ENCODE results near the gene ZKSCAN1. TPM values are rescaled to one million over a fixed set of nuclear protein-coding genes. Genes with fewer than 3 reads are reported as not detected.

Gene ZKSCAN1
- 31.2 and 34.4 TPM in 2 replicates for total RNA-seq

GRCh38 chr7:100015232-100016214 is at the start of gene ZKSCAN1:
Gene ZKSCAN1, plus strand, starts transcription at chr7:100015596. Its CDS starts 7,911 bp downstream, at chr7:100023507.

GRCh38 chr7:99975782-99976521 is 39.4 kb upstream of the ZKSCAN1 start, which contains the start of gene AZGP1:
Gene AZGP1, minus strand, starts transcription at chr7:99976031. Its CDS starts 11 bp downstream, at chr7:99976020.

GRCh38 chr7:100049441-100050291 is 34.3 kb downstream of the ZKSCAN1 start, which contains the start of gene ZSCAN21:
Gene ZSCAN21, plus strand, starts transcription at chr7:100049774. Its CDS starts 7,233 bp downstream, at chr7:100057007.

GRCh38 chr7:100081535-100082102 is 66.2 kb downstream of the ZKSCAN1 start, which contains the start of gene ZNF3:
Gene ZNF3, minus strand, starts transcription at chr7:100081723. Its CDS starts 4,366 bp downstream, at chr7:100077357.

GRCh38 chr7:100088621-100089457 is 73.4 kb downstream of the ZKSCAN1 start, which contains the start of gene COPS6:
Gene COPS6, plus strand, starts transcription at chr7:100088969. Its CDS starts 22 bp downstream, at chr7:100088991.

Other genes starting within 250 kb of the ZKSCAN1 start
- not detected in 2 replicates for gene CYP3A4, start 231.4 kb upstream of the ZKSCAN1 start, total RNA-seq
- not detected in 2 replicates for gene CYP3A43, start 187.6 kb upstream of the ZKSCAN1 start, total RNA-seq
- gene OR2AE1, start 138.6 kb upstream of the ZKSCAN1 start, total RNA-seq: 0.25 TPM in 1 of 2 replicates, not detected in the other
- gene TRIM4, start 96.1 kb upstream of the ZKSCAN1 start, total RNA-seq: 32.7 and 33.8 TPM in 2 replicates
- not detected in 2 replicates for gene GJC3, start 86.0 kb upstream of the ZKSCAN1 start, total RNA-seq
- 1.3 and 2.1 TPM in 2 replicates for gene AZGP1, start 39.6 kb upstream of the ZKSCAN1 start, total RNA-seq
- gene ZSCAN21, start 34.2 kb downstream of the ZKSCAN1 start, total RNA-seq: 8.4 and 9.9 TPM in 2 replicates
- 9.7 and 14.7 TPM in 2 replicates for gene ZNF3, start 66.1 kb downstream of the ZKSCAN1 start, total RNA-seq
- 38.5 and 41.9 TPM in 2 replicates for gene COPS6, start 73.4 kb downstream of the ZKSCAN1 start, total RNA-seq
- gene MCM7, start 85.8 kb downstream of the ZKSCAN1 start, total RNA-seq: 11.0 and 17.1 TPM in 2 replicates
- 17.2 and 18.4 TPM in 2 replicates for gene AP4M1, start 86.0 kb downstream of the ZKSCAN1 start, total RNA-seq
- gene TAF6, start 103.8 kb downstream of the ZKSCAN1 start, total RNA-seq: 29.0 and 44.7 TPM in 2 replicates
- gene CNPY4, start 104.0 kb downstream of the ZKSCAN1 start, total RNA-seq: 15.3 and 16.2 TPM in 2 replicates
- 4.6 and 5.7 TPM in 2 replicates for gene MBLAC1, start 111.4 kb downstream of the ZKSCAN1 start, total RNA-seq
- gene LAMTOR4, start 133.3 kb downstream of the ZKSCAN1 start, total RNA-seq: 117 and 132 TPM in 2 replicates
- 4.0 and 4.5 TPM in 2 replicates for gene TRAPPC14, start 143.1 kb downstream of the ZKSCAN1 start, total RNA-seq
- gene GAL3ST4, start 153.0 kb downstream of the ZKSCAN1 start, total RNA-seq: 0.98 and 1.00 TPM in 2 replicates
- gene GPC2, start 161.8 kb downstream of the ZKSCAN1 start, total RNA-seq: 0.05 TPM in 1 of 2 replicates, not detected in the other
- gene STAG3, start 162.3 kb downstream of the ZKSCAN1 start, total RNA-seq: 0.87 and 2.6 TPM in 2 replicates
- not detected in 2 replicates for gene PVRIG, start 204.4 kb downstream of the ZKSCAN1 start, total RNA-seq

All from cardiac ventricle fibroblast (primary cell).